ENCODE measurements around the gene CD14.

The CD14 gene

GRCh38 chr5:140658870-140659269 lies 25.9 kb upstream of the CD14 start:
- Histone ChIP-seq H2AFZ (ENCODE audit: insufficient read depth, low read length, poor library complexity) (no peak overlapping the region), H4K8ac (ENCODE audit: low read depth, low read length) (no peak overlapping the region), H2BK12ac (ENCODE audit: low read length) (no peak overlapping the region), H4K12ac (ENCODE audit: low read depth, low read length) (no peak overlapping the region), H3K79me2 (ENCODE audit: control insufficient read depth, insufficient read depth, low read length, poor library complexity) (no peaks in the 10 kb centered on the region), H3K18ac (ENCODE audit: low read length) (no peak overlapping the region), H2BK120ac (ENCODE audit: insufficient read depth, low read length, poor library complexity) (no peak overlapping the region), H3K9me3 (ENCODE audit: insufficient read depth, low read depth, low read length) (no peaks in the 10 kb centered on the region), H3K27me3 (ENCODE audit: insufficient read depth, low read length) (no peaks in the 10 kb centered on the region), H3K4ac (ENCODE audit: low read depth, low read length) (no peak overlapping the region), H2BK5ac (ENCODE audit: low read depth, low read length, poor library complexity) (no peak overlapping the region), H3K23ac (ENCODE audit: low read length) (no peak overlapping the region), H3K9ac (ENCODE audit: low read length) (no peak overlapping the region), H3K4me1 (ENCODE audit: control insufficient read depth in 1 of 2, insufficient read depth in 2 of 2, low read length in 2 of 2) (no peaks in the 10 kb centered on the region), H4K91ac (ENCODE audit: low read depth, low read length) (no peak overlapping the region), H3K36me3 (ENCODE audit: control insufficient read depth in 1 of 2, insufficient read depth in 2 of 2, low read length in 2 of 2) (peaks cover 42 to 65% of the 10 kb centered on the region in 2 experiments), H3K4me2 (ENCODE audit: low read length) (no peak overlapping the region), H3K14ac (ENCODE audit: low read length) (no peak overlapping the region), H3K4me3 (ENCODE audit: low read depth, low read length) (no peak overlapping the region), H3K79me1 (ENCODE audit: low read length) (no peaks in the 10 kb centered on the region), H2AK5ac (ENCODE audit: low read length) (no peak overlapping the region), H3K27ac (ENCODE audit: low read depth, low read length) (no peak overlapping the region)
- no peak for DNase-seq
- WGBS (ENCODE audit: extremely low coverage, insufficient coverage, insufficient read length): 100% methylated on average over 12 of the region's 17 CpGs

DNA sequence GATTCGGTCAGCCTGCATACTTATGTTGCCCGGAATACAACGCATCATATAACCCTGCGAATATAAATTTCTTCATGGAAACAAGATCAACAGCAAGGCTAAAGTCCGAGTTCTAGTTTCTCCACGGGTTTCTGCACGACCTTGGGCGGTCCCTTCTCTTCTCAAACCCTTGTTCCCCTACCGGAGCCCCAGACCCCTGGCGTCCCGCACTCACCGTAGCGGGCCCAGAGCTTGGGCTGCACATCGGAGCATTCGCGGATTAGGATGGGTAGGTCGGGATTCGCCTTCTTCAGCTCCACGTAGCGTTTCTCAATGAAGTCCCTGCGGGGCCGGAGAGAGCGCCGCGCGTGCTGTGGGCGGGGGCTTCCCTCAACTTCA lies 14.1 kb upstream of the CD14 start:
- Histone ChIP-seq H3K4me1 (ENCODE audit: control insufficient read depth in 1 of 2, insufficient read depth in 2 of 2, low read length in 2 of 2) (peaks cover 0 to 5% of the 10 kb centered on the region in 2 experiments), H4K12ac (ENCODE audit: low read depth, low read length) (peak overlapping the region; percentile 49), H2BK12ac (ENCODE audit: low read length) (no peak overlapping the region), H3K18ac (ENCODE audit: low read length) (peak overlapping the region; percentile 75), H3K14ac (ENCODE audit: low read length) (peak overlapping the region; percentile 62), H2AFZ (ENCODE audit: insufficient read depth, low read length, poor library complexity) (peak overlapping the region; percentile 89), H3K27me3 (ENCODE audit: insufficient read depth, low read length) (no peaks in the 10 kb centered on the region), H3K4me2 (ENCODE audit: low read length) (peak overlapping the region; percentile 81), H3K27ac (ENCODE audit: low read depth, low read length) (no peak overlapping the region), H3K9ac (ENCODE audit: low read length) (peak overlapping the region; percentile 85), H3K4ac (ENCODE audit: low read depth, low read length) (peak overlapping the region; percentile 18), H3K36me3 (ENCODE audit: control insufficient read depth in 1 of 2, insufficient read depth in 2 of 2, low read length in 2 of 2) (peaks cover 32 to 42% of the 10 kb centered on the region in 2 experiments), H2AK5ac (ENCODE audit: low read length) (no peak overlapping the region), H3K4me3 (ENCODE audit: low read depth, low read length) (peak overlapping the region; percentile 94), H3K79me2 (ENCODE audit: control insufficient read depth, insufficient read depth, low read length, poor library complexity) (peaks cover 4% of the 10 kb centered on the region), H3K79me1 (ENCODE audit: low read length) (peaks cover 3% of the 10 kb centered on the region), H4K91ac (ENCODE audit: low read depth, low read length) (peak overlapping the region; percentile 31), H2BK5ac (ENCODE audit: low read depth, low read length, poor library complexity) (peak overlapping the region; percentile 15), H2BK120ac (ENCODE audit: insufficient read depth, low read length, poor library complexity) (peak overlapping the region; percentile 36), H3K9me3 (ENCODE audit: insufficient read depth, low read depth, low read length) (no peaks in the 10 kb centered on the region), H4K8ac (ENCODE audit: low read depth, low read length) (peak overlapping the region; percentile 76), H3K23ac (ENCODE audit: low read length) (no peak overlapping the region)
- no peak for DNase-seq
- WGBS (ENCODE audit: extremely low coverage, insufficient coverage, insufficient read length): no CpG with 5 or more reads among the region's 27 CpGs

- Histone ChIP-seq H3K18ac (ENCODE audit: low read length) (no peak overlapping the region), H3K4me1 (ENCODE audit: control insufficient read depth in 1 of 2, insufficient read depth in 2 of 2, low read length in 2 of 2) (peaks cover 5 to 13% of the 10 kb centered on the region in 2 experiments), H3K79me2 (ENCODE audit: control insufficient read depth, insufficient read depth, low read length, poor library complexity) (peaks cover 7% of the 10 kb centered on the region), H2BK12ac (ENCODE audit: low read length) (no peak overlapping the region), H3K79me1 (ENCODE audit: low read length) (peaks cover 7% of the 10 kb centered on the region), H3K27me3 (ENCODE audit: insufficient read depth, low read length) (no peaks in the 10 kb centered on the region), H3K36me3 (ENCODE audit: control insufficient read depth in 1 of 2, insufficient read depth in 2 of 2, low read length in 2 of 2) (peaks cover 18 to 30% of the 10 kb centered on the region in 2 experiments), H3K9me3 (ENCODE audit: insufficient read depth, low read depth, low read length) (no peaks in the 10 kb centered on the region), H3K23ac (ENCODE audit: low read length) (no peak overlapping the region), H3K4me3 (ENCODE audit: low read depth, low read length) (no peak overlapping the region), H4K12ac (ENCODE audit: low read depth, low read length) (no peak overlapping the region), H4K91ac (ENCODE audit: low read depth, low read length) (no peak overlapping the region), H3K27ac (ENCODE audit: low read depth, low read length) (no peak overlapping the region), H2AFZ (ENCODE audit: insufficient read depth, low read length, poor library complexity) (no peak overlapping the region), H3K9ac (ENCODE audit: low read length) (no peak overlapping the region), H3K4me2 (ENCODE audit: low read length) (no peak overlapping the region), H2BK5ac (ENCODE audit: low read depth, low read length, poor library complexity) (no peak overlapping the region), H2AK5ac (ENCODE audit: low read length) (no peak overlapping the region), H3K4ac (ENCODE audit: low read depth, low read length) (no peak overlapping the region), H4K8ac (ENCODE audit: low read depth, low read length) (no peak overlapping the region), H2BK120ac (ENCODE audit: insufficient read depth, low read length, poor library complexity) (no peak overlapping the region), H3K14ac (ENCODE audit: low read length) (no peak overlapping the region)
- WGBS (ENCODE audit: extremely low coverage, insufficient coverage, insufficient read length): no CpG with 5 or more reads among the region's 3 CpGs
- no peak for DNase-seq
Measured at GRCh38 chr5:140642718-140643117, 9.7 kb upstream of the CD14 start.

DNA sequence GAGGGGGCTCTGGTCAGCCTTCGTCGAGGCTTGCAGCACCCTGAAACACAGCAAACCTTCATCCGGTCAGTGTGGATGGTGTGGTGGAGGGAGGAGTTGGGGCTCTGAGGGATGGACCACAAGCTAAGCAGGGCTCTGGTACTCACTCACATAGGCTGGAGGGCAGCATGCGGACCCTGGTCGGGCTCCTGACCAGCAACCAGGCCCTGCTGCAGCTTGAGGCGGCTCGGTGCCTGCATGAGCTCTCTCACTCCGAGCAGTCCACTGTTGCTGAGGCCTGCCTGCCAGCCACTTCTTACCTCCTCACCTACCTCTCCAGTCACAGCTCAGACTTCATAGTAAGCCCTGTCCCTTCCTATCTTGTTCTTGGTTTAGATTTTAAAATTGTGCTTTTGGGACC lies 8.7 kb upstream of the CD14 start:
- Histone ChIP-seq H3K4ac (ENCODE audit: low read depth, low read length) (no peak overlapping the region), H2BK120ac (ENCODE audit: insufficient read depth, low read length, poor library complexity) (no peak overlapping the region), H3K18ac (ENCODE audit: low read length) (no peak overlapping the region), H3K79me1 (ENCODE audit: low read length) (peaks cover 4% of the 10 kb centered on the region), H2AFZ (ENCODE audit: insufficient read depth, low read length, poor library complexity) (no peak overlapping the region), H3K79me2 (ENCODE audit: control insufficient read depth, insufficient read depth, low read length, poor library complexity) (peaks cover 4% of the 10 kb centered on the region), H2BK5ac (ENCODE audit: low read depth, low read length, poor library complexity) (no peak overlapping the region), H2AK5ac (ENCODE audit: low read length) (no peak overlapping the region), H3K36me3 (ENCODE audit: control insufficient read depth in 1 of 2, insufficient read depth in 2 of 2, low read length in 2 of 2) (peaks cover 18 to 30% of the 10 kb centered on the region in 2 experiments), H3K9ac (ENCODE audit: low read length) (no peak overlapping the region), H3K4me2 (ENCODE audit: low read length) (no peak overlapping the region), H2BK12ac (ENCODE audit: low read length) (no peak overlapping the region), H3K9me3 (ENCODE audit: insufficient read depth, low read depth, low read length) (no peaks in the 10 kb centered on the region), H3K4me1 (ENCODE audit: control insufficient read depth in 1 of 2, insufficient read depth in 2 of 2, low read length in 2 of 2) (peaks cover 5 to 11% of the 10 kb centered on the region in 2 experiments), H4K91ac (ENCODE audit: low read depth, low read length) (no peak overlapping the region), H3K4me3 (ENCODE audit: low read depth, low read length) (no peak overlapping the region), H4K8ac (ENCODE audit: low read depth, low read length) (no peak overlapping the region), H3K23ac (ENCODE audit: low read length) (no peak overlapping the region), H3K27ac (ENCODE audit: low read depth, low read length) (no peak overlapping the region), H3K14ac (ENCODE audit: low read length) (no peak overlapping the region), H4K12ac (ENCODE audit: low read depth, low read length) (peak overlapping the region; percentile 27), H3K27me3 (ENCODE audit: insufficient read depth, low read length) (no peaks in the 10 kb centered on the region)
- WGBS (ENCODE audit: extremely low coverage, insufficient coverage, insufficient read length): no CpG with 5 or more reads among the region's 8 CpGs
- no peak for DNase-seq

Measured in trophoblast cell (in vitro differentiated cells and primary cell).